Measurements from ENCODE around the gene ASB13.

The ASB13 gene

GRCh38 chr10:5609952-5610616, 56.3 kb downstream of the ASB13 start:
- Histone ChIP-seq H3K36me3 (replicated peaks in 1 of 2; ENCODE audit: control insufficient read depth in 2 of 2, insufficient read depth in 2 of 2, low read length in 2 of 2) (no peaks in the 10 kb centered on the region), H3K27me3 (ENCODE audit: control insufficient read depth in 3 of 3, insufficient read depth in 3 of 3, low read depth in 1 of 3, low read length in 3 of 3) (peaks cover 0 to 3% (median 0%) of the 10 kb centered on the region in 3 experiments), H2BK5ac (ENCODE audit: low read length) (no peak overlapping the region), H2BK120ac (ENCODE audit: low read depth, low read length) (no peak overlapping the region), H2AK5ac (ENCODE audit: low read depth, low read length) (peak overlapping the region; percentile 44), H3K18ac (ENCODE audit: low read length) (peak overlapping the region; percentile 36), H2BK15ac (ENCODE audit: low read length) (no peak overlapping the region), H3K27ac (replicated peaks; ENCODE audit: low read length) (no peak overlapping the region), H3K14ac (ENCODE audit: low read length) (no peak overlapping the region), H3K4me3 (ENCODE audit: low read length in 2 of 2) (no peak overlapping the region), H2BK12ac (ENCODE audit: low read length) (no peak overlapping the region), H3K9me3 (replicated peaks in 1 of 2; ENCODE audit: control insufficient read depth in 2 of 2, insufficient read depth in 1 of 2, low read depth in 1 of 2, low read length in 2 of 2) (no peaks in the 10 kb centered on the region), H2AFZ (ENCODE audit: low read length) (no peak overlapping the region), H3K79me1 (ENCODE audit: low read depth, low read length) (no peaks in the 10 kb centered on the region), H3K4ac (ENCODE audit: low read length) (no peak overlapping the region), H3K23ac (ENCODE audit: low read depth, low read length, poor library complexity) (peak overlapping the region; percentile 48), H3K4me1 (ENCODE audit: control insufficient read depth in 2 of 2, insufficient read depth in 1 of 2, low read depth in 1 of 2, low read length in 2 of 2) (peaks cover 6 to 13% of the 10 kb centered on the region in 2 donors), H3K9ac (ENCODE audit: low read depth, low read length, poor library complexity) (no peak overlapping the region), H3K4me2 (ENCODE audit: insufficient read depth, low read length, poor library complexity, severe bottlenecking) (no peak overlapping the region), H4K8ac (ENCODE audit: low read depth, low read length) (no peak overlapping the region), H4K91ac (ENCODE audit: low read depth, low read length, poor library complexity) (no peak overlapping the region)
- DNase-seq (ENCODE audit: low spot score) = no peak
- WGBS, 2 donors (ENCODE audit: extremely low coverage in 2 of 2, insufficient read length in 2 of 2, insufficient replicate concordance in 1 of 2) = no CpG with 5 or more reads among the region's 11 CpGs

- Histone ChIP-seq H2BK120ac (ENCODE audit: low read depth, low read length) (no peak overlapping the region), H2AFZ (ENCODE audit: low read length) (peak overlapping the region; percentile 81), H4K91ac (ENCODE audit: low read depth, low read length, poor library complexity) (no peak overlapping the region), H3K14ac (ENCODE audit: low read length) (peak overlapping the region; percentile 22), H3K79me1 (ENCODE audit: low read depth, low read length) (no peaks in the 10 kb centered on the region), H3K4me1 (ENCODE audit: control insufficient read depth in 2 of 2, insufficient read depth in 1 of 2, low read depth in 1 of 2, low read length in 2 of 2) (peaks cover 5 to 6% of the 10 kb centered on the region in 2 donors), H2BK5ac (ENCODE audit: low read length) (no peak overlapping the region), H2AK5ac (ENCODE audit: low read depth, low read length) (no peak overlapping the region), H2BK15ac (ENCODE audit: low read length) (no peak overlapping the region), H3K9me3 (replicated peaks in 1 of 2; ENCODE audit: control insufficient read depth in 2 of 2, insufficient read depth in 1 of 2, low read depth in 1 of 2, low read length in 2 of 2) (no peaks in the 10 kb centered on the region), H3K9ac (ENCODE audit: low read depth, low read length, poor library complexity) (no peak overlapping the region), H3K4ac (ENCODE audit: low read length) (no peak overlapping the region), H3K18ac (ENCODE audit: low read length) (peak overlapping the region; percentile 38), H3K27me3 (ENCODE audit: control insufficient read depth in 3 of 3, insufficient read depth in 3 of 3, low read depth in 1 of 3, low read length in 3 of 3) (no peaks in the 10 kb centered on the region), H3K36me3 (replicated peaks in 1 of 2; ENCODE audit: control insufficient read depth in 2 of 2, insufficient read depth in 2 of 2, low read length in 2 of 2) (no peaks in the 10 kb centered on the region), H3K23ac (ENCODE audit: low read depth, low read length, poor library complexity) (no peak overlapping the region), H3K27ac (replicated peaks; ENCODE audit: low read length) (no peak overlapping the region), H3K4me3 (ENCODE audit: low read length in 2 of 2) (peak overlapping the region in 1 of 2 donors; percentile 34), H2BK12ac (ENCODE audit: low read length) (no peak overlapping the region), H3K4me2 (ENCODE audit: insufficient read depth, low read length, poor library complexity, severe bottlenecking) (no peak overlapping the region), H4K8ac (ENCODE audit: low read depth, low read length) (no peak overlapping the region)
- no peak for DNase-seq (ENCODE audit: low spot score)
- no CpG with 5 or more reads among the region's 12 CpGs for WGBS, 2 donors (ENCODE audit: extremely low coverage in 2 of 2, insufficient read length in 2 of 2, insufficient replicate concordance in 1 of 2)
Observed at GRCh38 chr10:5608608-5609220, 57.7 kb downstream of the ASB13 start.

GRCh38 chr10:5607594-5607993, 58.8 kb downstream of the ASB13 start:
- Histone ChIP-seq H2BK12ac (ENCODE audit: low read length) (no peak overlapping the region), H3K4ac (ENCODE audit: low read length) (no peak overlapping the region), H3K18ac (ENCODE audit: low read length) (no peak overlapping the region), H3K4me3 (ENCODE audit: low read length in 2 of 2) (no peak overlapping the region), H3K27me3 (ENCODE audit: control insufficient read depth in 3 of 3, insufficient read depth in 3 of 3, low read depth in 1 of 3, low read length in 3 of 3) (no peaks in the 10 kb centered on the region), H3K14ac (ENCODE audit: low read length) (peak overlapping the region; percentile 87), H2AFZ (ENCODE audit: low read length) (no peak overlapping the region), H3K4me1 (ENCODE audit: control insufficient read depth in 2 of 2, insufficient read depth in 1 of 2, low read depth in 1 of 2, low read length in 2 of 2) (peaks cover 6% of the 10 kb centered on the region in 2 donors), H3K9me3 (replicated peaks in 1 of 2; ENCODE audit: control insufficient read depth in 2 of 2, insufficient read depth in 1 of 2, low read depth in 1 of 2, low read length in 2 of 2) (peaks cover 3 to 6% of the 10 kb centered on the region in 2 donors), H4K8ac (ENCODE audit: low read depth, low read length) (no peak overlapping the region), H3K27ac (replicated peaks; ENCODE audit: low read length) (no peak overlapping the region), H2BK15ac (ENCODE audit: low read length) (peak overlapping the region; percentile 61), H2BK120ac (ENCODE audit: low read depth, low read length) (no peak overlapping the region), H3K79me1 (ENCODE audit: low read depth, low read length) (no peaks in the 10 kb centered on the region), H3K4me2 (ENCODE audit: insufficient read depth, low read length, poor library complexity, severe bottlenecking) (no peak overlapping the region), H4K91ac (ENCODE audit: low read depth, low read length, poor library complexity) (no peak overlapping the region), H2AK5ac (ENCODE audit: low read depth, low read length) (peak overlapping the region; percentile 47), H3K36me3 (replicated peaks in 1 of 2; ENCODE audit: control insufficient read depth in 2 of 2, insufficient read depth in 2 of 2, low read length in 2 of 2) (no peaks in the 10 kb centered on the region), H3K23ac (ENCODE audit: low read depth, low read length, poor library complexity) (peak overlapping the region; percentile 6), H2BK5ac (ENCODE audit: low read length) (no peak overlapping the region), H3K9ac (ENCODE audit: low read depth, low read length, poor library complexity) (no peak overlapping the region)
- no peak for DNase-seq (ENCODE audit: low spot score)
- no CpG with 5 or more reads among the region's 7 CpGs for WGBS, 2 donors (ENCODE audit: extremely low coverage in 2 of 2, insufficient read length in 2 of 2, insufficient replicate concordance in 1 of 2)

- H3K4me3 ChIP-seq (ENCODE audit: low read length in 2 of 2) = no peak overlapping the region
- H2BK15ac ChIP-seq (ENCODE audit: low read length) = peak overlapping the region; percentile 40
- peaks cover 6% of the 10 kb centered on the region in 2 donors for H3K4me1 ChIP-seq (ENCODE audit: control insufficient read depth in 2 of 2, insufficient read depth in 1 of 2, low read depth in 1 of 2, low read length in 2 of 2)
- H4K8ac ChIP-seq (ENCODE audit: low read depth, low read length) = no peak overlapping the region
- no CpG with 5 or more reads among the region's 10 CpGs for WGBS, 2 donors (ENCODE audit: extremely low coverage in 2 of 2, insufficient read length in 2 of 2, insufficient replicate concordance in 1 of 2)
- H3K4me2 ChIP-seq (ENCODE audit: insufficient read depth, low read length, poor library complexity, severe bottlenecking) = no peak overlapping the region
- H3K79me1 ChIP-seq (ENCODE audit: low read depth, low read length) = no peaks in the 10 kb centered on the region
- H2AK5ac ChIP-seq (ENCODE audit: low read depth, low read length) = peak overlapping the region; percentile 72
- no peak overlapping the region for H3K18ac ChIP-seq (ENCODE audit: low read length)
- H3K23ac ChIP-seq (ENCODE audit: low read depth, low read length, poor library complexity) = no peak overlapping the region
- no peak overlapping the region for H2BK5ac ChIP-seq (ENCODE audit: low read length)
- H4K91ac ChIP-seq (ENCODE audit: low read depth, low read length, poor library complexity) = no peak overlapping the region
- DNase-seq (ENCODE audit: low spot score) = no peak
- no peak overlapping the region for H3K14ac ChIP-seq (ENCODE audit: low read length)
- no peak overlapping the region for H3K9ac ChIP-seq (ENCODE audit: low read depth, low read length, poor library complexity)
- peak overlapping the region; percentile 58 for H2BK120ac ChIP-seq (ENCODE audit: low read depth, low read length)
- peaks cover 3 to 6% of the 10 kb centered on the region in 2 donors for H3K9me3 ChIP-seq (replicated peaks in 1 of 2; ENCODE audit: control insufficient read depth in 2 of 2, insufficient read depth in 1 of 2, low read depth in 1 of 2, low read length in 2 of 2)
- H3K27me3 ChIP-seq (ENCODE audit: control insufficient read depth in 3 of 3, insufficient read depth in 3 of 3, low read depth in 1 of 3, low read length in 3 of 3) = no peaks in the 10 kb centered on the region
- no peak overlapping the region for H3K4ac ChIP-seq (ENCODE audit: low read length)
- H2BK12ac ChIP-seq (ENCODE audit: low read length) = no peak overlapping the region
- H3K27ac ChIP-seq (replicated peaks; ENCODE audit: low read length) = no peak overlapping the region
- no peaks in the 10 kb centered on the region for H3K36me3 ChIP-seq (replicated peaks in 1 of 2; ENCODE audit: control insufficient read depth in 2 of 2, insufficient read depth in 2 of 2, low read length in 2 of 2)
- no peak overlapping the region for H2AFZ ChIP-seq (ENCODE audit: low read length)
Observed at GRCh38 chr10:5606864-5607263, 59.5 kb downstream of the ASB13 start.
